OCI-LY3 (cell line): ENCODE data around the gene CMTR1.

Experiments used
- H2AFZ ChIP-seq: fragments of 200-600, 300-600 bp; shearing (Covaris generic); 2 replicates; pipeline ENCODE4 v1.6.0; 2014; ENCODE audit warnings: antibody characterized with exemption, low read depth, low read length
- H3K27ac ChIP-seq: fragments of 200-600, 300-600 bp; sonication (generic); 2 replicates; pipeline ENCODE4 v1.5.1; 2014; ENCODE audit warnings: mild to moderate bottlenecking, low read length, moderate library complexity, mixed read lengths
- H3K27me3 ChIP-seq: fragments of 200-600, 300-600 bp; sonication (generic); 2 replicates; pipeline ENCODE4 v1.6.1; 2014; ENCODE audit warnings: low read depth, low read length, mixed read lengths
- H3K36me3 ChIP-seq: fragments of 200-600, 300-600 bp; sonication (generic); replicated peaks from 2 replicates; pipeline ENCODE3; 2014; ENCODE audit warnings: low read depth, low read length, mixed read lengths
- H3K4me1 ChIP-seq: fragments of 300-600, 200-600 bp; sonication (generic); 2 replicates; pipeline ENCODE4 v1.6.1; 2014; ENCODE audit warnings: low read length, mixed read lengths
- H3K4me2 ChIP-seq: fragments of 200-600, 300-600 bp; sonication (generic); 2 replicates; pipeline ENCODE4 v1.6.1; 2014; ENCODE audit warnings: low read length, mixed read lengths
- H3K4me3 ChIP-seq: fragments of 300-600, 200-600 bp; sonication (generic); 2 replicates; pipeline ENCODE4 v1.5.1; 2014; ENCODE audit warnings: antibody characterized with exemption, mild to moderate bottlenecking, low read length, moderate library complexity
- H3K79me2 ChIP-seq: fragments of 300-600, 200-600 bp; shearing (Covaris generic); 2 replicates; pipeline ENCODE4 v1.6.1; 2014; ENCODE audit warnings: mild to moderate bottlenecking, low read length, mixed read lengths
- H3K9ac ChIP-seq: fragments of 300-600, 200-600 bp; shearing (Covaris generic); 2 replicates; pipeline ENCODE4 v1.6.0; 2014; ENCODE audit warnings: mild to moderate bottlenecking, low read length, moderate library complexity
- H3K9me3 ChIP-seq: fragments of 200-600, 300-600 bp; shearing (Covaris generic); 2 replicates; pipeline ENCODE4 v1.6.1; 2014; ENCODE audit warnings: low read length, mixed read lengths; ENCODE audit not compliant: insufficient read depth
- H4K20me1 ChIP-seq: fragments of 200-600, 300-600 bp; sonication (generic); 2 replicates; pipeline ENCODE4 v1.6.1; 2016; ENCODE audit warnings: low read length, mixed read lengths; ENCODE audit not compliant: insufficient read depth
- CTCF ChIP-seq: fragments of 200-600, 300-600 bp; sonication (generic); IDR thresholded peaks from 2 replicates; pipeline ENCODE4 v1.5.1; 2014; ENCODE audit warnings: antibody characterized with exemption, low read length, low read depth
- EZH2phosphoT487 ChIP-seq: fragments of 200-600 bp; shearing (Covaris generic); IDR thresholded peaks from 2 replicates; pipeline ENCODE4 v1.6.1; 2018; ENCODE audit warnings: antibody characterized with exemption, mixed run types, low read depth

The CMTR1 gene

GRCh38 chr6:37507077-37507476 is 74.1 kb downstream of the CMTR1 start:
- no peaks in the 10 kb centered on the region for H3K36me3 ChIP-seq
- H2AFZ ChIP-seq, result no peak overlapping the region
- H3K9me3 ChIP-seq, result no peaks in the 10 kb centered on the region
- peaks cover 7% of the 10 kb centered on the region for H3K4me1 ChIP-seq
- no peaks in the 10 kb centered on the region for H3K27me3 ChIP-seq
- no peaks in the 10 kb centered on the region for H4K20me1 ChIP-seq
- no peak overlapping the region for H3K9ac ChIP-seq
- H3K27ac ChIP-seq, result no peak overlapping the region
- no peaks in the 10 kb centered on the region for H3K79me2 ChIP-seq
- H3K4me2 ChIP-seq, result no peak overlapping the region
- no peak overlapping the region for H3K4me3 ChIP-seq
- no peak for TF ChIP-seq CTCF
- TF ChIP-seq EZH2phosphoT487, result no peak

- no peak overlapping the region for H3K4me2 ChIP-seq
- no peaks in the 10 kb centered on the region for H3K9me3 ChIP-seq
- H3K27ac ChIP-seq, result no peak overlapping the region
Measured at GRCh38 chr6:37507690-37508421, 74.8 kb downstream of the CMTR1 start.

GRCh38 chr6:37511201-37511600 is 78.2 kb downstream of the CMTR1 start:
- Histone ChIP-seq H3K9ac (no peak overlapping the region), H3K36me3 (no peaks in the 10 kb centered on the region), H3K27ac (no peak overlapping the region), H3K4me1 (peaks cover 13% of the 10 kb centered on the region), H3K4me3 (no peak overlapping the region), H3K9me3 (no peaks in the 10 kb centered on the region), H4K20me1 (no peaks in the 10 kb centered on the region), H3K4me2 (no peak overlapping the region), H3K27me3 (peaks cover 17% of the 10 kb centered on the region), H2AFZ (no peak overlapping the region), H3K79me2 (no peaks in the 10 kb centered on the region)
- TF ChIP-seq CTCF (no peak), EZH2phosphoT487 (no peak)

More at GRCh38 chr6:37507690-37508421, 74.8 kb downstream of the CMTR1 start:
- H3K27me3 ChIP-seq, result peaks cover 6% of the 10 kb centered on the region; the same call in 1 of the 2 replicates
- no peak overlapping the region for H3K9ac ChIP-seq
- no peaks in the 10 kb centered on the region for H3K36me3 ChIP-seq
- no peaks in the 10 kb centered on the region for H3K79me2 ChIP-seq
- H3K4me1 ChIP-seq, result peaks cover 7% of the 10 kb centered on the region
- no peak overlapping the region for H2AFZ ChIP-seq
- no peak overlapping the region for H3K4me3 ChIP-seq
- TF ChIP-seq EZH2phosphoT487 (no peak), CTCF (no peak)
- H4K20me1 ChIP-seq, result no peaks in the 10 kb centered on the region

GRCh38 chr6:37511910-37512399 is 78.9 kb downstream of the CMTR1 start:
- Histone ChIP-seq H3K9me3 (no peaks in the 10 kb centered on the region), H3K27ac (no peak overlapping the region), H3K9ac (no peak overlapping the region), H3K36me3 (no peaks in the 10 kb centered on the region), H3K79me2 (no peaks in the 10 kb centered on the region), H3K4me3 (no peak overlapping the region), H3K4me2 (no peak overlapping the region), H3K4me1 (peaks cover 21% of the 10 kb centered on the region), H2AFZ (no peak overlapping the region), H3K27me3 (peaks cover 17% of the 10 kb centered on the region), H4K20me1 (no peaks in the 10 kb centered on the region)
- no peak for TF ChIP-seq CTCF
- TF ChIP-seq EZH2phosphoT487, result no peak
